GM12892 (cell line): ENCODE data around the gene LRRN2.
"Not testable (repeated sequence)": the region's sequence is repeated elsewhere in the genome, so short reads cannot be mapped to it uniquely, and the experiment has no call there.

Source experiments
- DNase-seq: peaks from one replicate; pipeline ENCODE4 v3.0.0; 2011; ENCODE audit not compliant: insufficient read length
- FAIRE-seq: peaks from 2 replicates; lab custom pipeline; 2011; peaks lifted over from hg19 to GRCh38; lab: Jason Lieb, UNC
- POLR2A ChIP-seq: IDR thresholded peaks from 2 replicates; pipeline ENCODE4 v1.6.1; 2011; ENCODE audit warnings: low read depth, low read length, control low read depth
- POLR2AphosphoS5 ChIP-seq: IDR thresholded peaks from 2 replicates; pipeline ENCODE4 v1.6.1; 2011; ENCODE audit warnings: low read depth, low read length, control low read depth
- TAF1 ChIP-seq: IDR thresholded peaks from 2 replicates; pipeline ENCODE4 v1.6.1; 2011; ENCODE audit warnings: low read depth, mild to moderate bottlenecking, control low read depth, low read length, borderline replicate concordance

LRRN2 gene

GRCh38 chr1:204630132-204630905 lies 55.2 kb downstream of the LRRN2 start:
- FAIRE-seq (no peak), DNase-seq (no peak)
- TF ChIP-seq TAF1 (no peak), POLR2AphosphoS5 (no peak), POLR2A (no peak)

DNA sequence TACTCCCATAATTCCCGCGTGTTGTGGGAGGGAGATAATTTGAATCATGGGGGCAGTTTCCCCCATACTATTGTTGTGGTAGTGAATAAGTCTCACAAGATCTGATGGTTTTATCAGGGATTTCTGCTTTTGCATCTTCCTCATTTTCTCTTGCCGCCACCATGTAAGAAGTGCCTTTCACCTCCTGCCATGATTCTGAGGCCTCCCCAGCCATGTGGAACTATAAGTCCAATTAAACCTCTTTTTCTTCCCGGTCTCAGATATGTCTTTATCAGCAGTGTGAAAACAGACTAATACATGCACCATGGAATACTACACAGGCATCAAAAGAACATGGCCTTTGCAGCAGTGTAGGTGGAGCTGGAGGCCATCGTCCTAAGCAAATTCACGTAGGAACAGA lies 56.1 kb downstream of the LRRN2 start:
- not testable (repeated sequence) for FAIRE-seq

DNA sequence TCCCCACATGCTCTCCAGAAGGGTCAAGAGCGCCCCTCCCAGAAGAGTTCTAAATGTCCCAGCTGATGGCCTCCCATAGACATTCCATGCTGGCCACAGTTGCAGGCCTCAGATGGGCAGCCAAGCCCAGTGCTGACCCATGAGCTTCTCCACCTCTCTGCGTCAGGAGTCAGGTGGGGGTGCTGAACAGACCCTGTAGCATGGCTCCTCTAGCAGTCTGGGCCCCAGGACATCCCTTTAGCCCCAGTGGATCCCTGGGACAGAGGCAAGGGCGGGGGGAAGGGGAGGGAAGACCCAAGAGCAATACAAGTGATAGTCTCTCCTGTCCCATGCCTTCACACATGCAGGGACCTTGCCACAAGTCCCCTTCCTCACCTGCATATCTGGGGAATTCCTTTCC lies 56.7 kb downstream of the LRRN2 start:
- DNase-seq, result no peak
- FAIRE-seq, result no peak
- no peak for TF ChIP-seq POLR2AphosphoS5
- no peak for TF ChIP-seq TAF1
- no peak for TF ChIP-seq POLR2A

More for the DNA sequence above, 56.1 kb downstream of the LRRN2 start:
- not testable (repeated sequence) for DNase-seq

DNA sequence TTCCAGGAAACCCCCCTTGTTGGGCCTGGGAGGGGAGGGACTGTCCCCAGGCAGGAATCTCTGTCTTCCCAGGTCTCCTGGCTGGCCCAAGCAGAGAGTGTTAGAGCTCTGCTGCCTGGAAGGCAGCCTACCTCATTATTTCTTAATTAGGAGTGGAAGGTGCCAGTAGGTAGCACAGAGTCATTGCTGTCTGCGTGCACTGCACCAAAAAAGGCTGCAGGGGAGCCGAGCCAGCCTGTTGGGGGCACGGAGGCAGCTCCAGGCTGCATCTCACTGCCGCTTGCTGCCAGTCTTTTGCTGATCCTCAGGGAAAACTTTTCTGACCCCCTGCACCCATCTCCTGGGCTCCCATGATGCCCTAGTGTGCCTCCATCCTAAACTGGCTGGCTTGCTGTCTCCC lies 58.1 kb downstream of the LRRN2 start:
- no peak for DNase-seq
- TF ChIP-seq POLR2A, result no peak
- no peak for TF ChIP-seq TAF1
- no peak for TF ChIP-seq POLR2AphosphoS5
- FAIRE-seq, result no peak

DNA sequence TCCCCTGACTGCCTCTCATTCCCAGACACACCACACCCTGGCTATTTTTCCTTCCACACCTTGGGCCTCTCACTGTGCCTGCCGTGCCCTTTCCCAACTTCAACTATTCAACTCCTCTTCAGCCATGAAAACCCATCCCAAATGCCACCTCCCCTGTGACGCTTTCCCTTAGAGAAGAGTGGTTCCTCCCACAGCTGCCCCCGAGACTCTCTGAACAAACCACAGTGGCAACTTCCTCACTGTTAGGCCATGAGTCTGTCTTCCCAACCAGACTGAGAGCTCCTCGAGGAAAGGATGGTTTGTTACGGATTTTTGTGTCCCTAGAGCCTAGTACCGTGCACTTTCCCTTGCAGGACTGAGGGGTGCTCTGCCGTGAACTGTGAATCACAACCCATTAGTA lies 59.2 kb downstream of the LRRN2 start:
- TF ChIP-seq TAF1 (no peak), POLR2AphosphoS5 (no peak), POLR2A (no peak)
- FAIRE-seq (no peak), DNase-seq (no peak)

DNA sequence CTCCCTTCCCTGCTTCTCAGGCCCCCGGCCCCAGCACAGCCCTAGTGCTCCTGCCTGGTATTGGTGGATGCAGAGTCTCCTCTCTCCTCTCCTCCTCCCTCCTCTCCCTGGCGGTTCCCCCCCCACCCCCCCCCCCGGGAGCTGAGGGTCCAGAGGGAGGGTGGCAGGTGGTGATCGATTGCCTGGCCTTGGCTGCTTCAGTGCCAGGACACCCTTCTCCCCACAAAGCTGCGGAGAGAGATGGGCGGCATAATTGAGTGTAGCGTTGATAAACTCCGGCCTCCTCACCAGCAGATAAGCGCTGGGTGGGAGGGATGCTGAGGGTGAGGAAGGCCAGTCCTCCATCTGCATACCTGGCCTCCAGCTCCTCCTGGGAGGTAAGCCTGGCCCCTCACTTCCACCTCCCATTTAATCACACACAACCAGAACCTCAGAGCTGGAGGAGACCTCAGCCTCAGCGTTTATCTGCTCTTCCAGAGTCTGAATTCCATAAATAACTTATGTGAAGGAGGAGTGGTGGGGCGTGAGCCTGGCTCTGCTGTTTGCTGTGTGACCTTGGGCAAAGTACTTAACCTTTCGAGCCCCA lies 60.8 kb downstream of the LRRN2 start:
- no peak for TF ChIP-seq POLR2A
- no peak for TF ChIP-seq POLR2AphosphoS5
- no peak for TF ChIP-seq TAF1
- DNase-seq (no peak), FAIRE-seq (no peak)

GRCh38 chr1:204623894-204624361 lies 61.6 kb downstream of the LRRN2 start:
- DNase-seq, result no peak
- no peak for FAIRE-seq
- TF ChIP-seq TAF1, result no peak
- TF ChIP-seq POLR2A, result no peak
- no peak for TF ChIP-seq POLR2AphosphoS5

DNA sequence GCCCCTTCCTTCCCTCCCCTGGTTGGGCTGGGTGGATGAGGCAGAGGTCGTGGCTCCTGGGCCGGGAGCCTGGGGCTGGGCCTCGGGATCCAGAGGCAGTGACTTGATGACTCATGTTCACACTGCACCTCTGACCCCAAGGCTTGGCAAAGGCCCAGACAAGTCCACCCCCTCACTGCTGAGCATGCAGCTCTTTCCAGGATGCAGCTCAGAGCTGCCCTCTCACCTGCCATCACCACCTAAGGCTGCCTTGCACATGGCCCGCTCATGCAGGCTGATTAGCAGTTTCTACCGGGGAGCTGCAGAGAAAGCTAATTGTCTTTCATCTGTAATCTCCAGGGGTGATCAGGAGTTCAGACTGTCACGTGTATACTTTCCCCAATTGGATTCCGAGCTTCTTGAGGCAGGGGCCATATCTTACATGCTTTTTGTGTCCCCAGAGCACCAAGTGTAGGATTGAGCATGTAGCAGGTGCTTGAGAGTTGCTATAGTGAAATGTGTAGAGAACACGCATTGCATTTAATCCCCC lies 62.1 kb downstream of the LRRN2 start:
- DNase-seq (no peak), FAIRE-seq (no peak)
- TF ChIP-seq POLR2A (no peak), POLR2AphosphoS5 (no peak), TAF1 (no peak)

GRCh38 chr1:204621996-204622395 lies 63.5 kb downstream of the LRRN2 start:
- TF ChIP-seq POLR2A (no peak), TAF1 (no peak), POLR2AphosphoS5 (no peak)
- DNase-seq (no peak), FAIRE-seq (no peak)

DNA sequence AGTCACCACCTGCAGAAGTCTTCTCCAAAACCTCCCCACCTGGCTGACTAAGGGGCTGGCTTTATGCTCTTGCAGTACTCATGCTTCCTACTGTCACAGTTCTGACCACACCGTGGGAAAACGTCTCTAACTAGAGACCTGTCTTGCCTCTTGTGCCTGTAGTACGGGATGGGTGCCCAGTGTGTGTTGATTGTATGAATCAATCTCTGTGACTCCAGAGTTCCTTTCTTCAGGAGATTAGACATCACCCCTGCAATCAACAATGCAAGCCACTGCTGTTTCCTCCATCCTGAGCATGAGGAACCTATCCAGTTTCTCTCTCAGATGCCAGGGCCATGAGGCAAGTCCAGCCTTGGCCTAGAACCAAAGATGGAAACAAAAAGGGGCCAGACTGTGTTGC lies 64.1 kb downstream of the LRRN2 start:
- DNase-seq, result no peak
- no peak for TF ChIP-seq POLR2AphosphoS5
- no peak for TF ChIP-seq POLR2A
- no peak for TF ChIP-seq TAF1
- no peak for FAIRE-seq

DNA sequence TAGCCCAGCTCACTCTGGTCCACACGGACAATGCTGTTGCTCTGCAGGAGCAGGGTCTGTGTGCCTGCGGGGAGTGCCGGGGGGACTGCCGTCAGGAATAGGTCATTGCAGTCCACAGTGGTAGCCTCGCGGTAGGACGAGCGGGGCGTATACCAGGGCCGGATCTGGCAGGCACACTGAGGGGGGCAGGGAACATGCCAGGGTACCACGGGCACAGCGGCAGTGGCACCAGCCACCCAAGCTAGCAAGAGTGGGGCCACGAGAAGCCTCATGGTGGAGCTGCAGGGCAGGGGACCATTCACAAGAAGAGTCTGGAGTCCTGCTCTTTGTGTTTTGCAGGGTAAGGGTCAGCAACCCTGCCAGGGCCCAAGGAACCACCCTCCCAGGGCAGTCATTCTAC lies 65.8 kb downstream of the LRRN2 start:
- TF ChIP-seq TAF1, result no peak
- FAIRE-seq (no peak), DNase-seq (no peak)

DNA sequence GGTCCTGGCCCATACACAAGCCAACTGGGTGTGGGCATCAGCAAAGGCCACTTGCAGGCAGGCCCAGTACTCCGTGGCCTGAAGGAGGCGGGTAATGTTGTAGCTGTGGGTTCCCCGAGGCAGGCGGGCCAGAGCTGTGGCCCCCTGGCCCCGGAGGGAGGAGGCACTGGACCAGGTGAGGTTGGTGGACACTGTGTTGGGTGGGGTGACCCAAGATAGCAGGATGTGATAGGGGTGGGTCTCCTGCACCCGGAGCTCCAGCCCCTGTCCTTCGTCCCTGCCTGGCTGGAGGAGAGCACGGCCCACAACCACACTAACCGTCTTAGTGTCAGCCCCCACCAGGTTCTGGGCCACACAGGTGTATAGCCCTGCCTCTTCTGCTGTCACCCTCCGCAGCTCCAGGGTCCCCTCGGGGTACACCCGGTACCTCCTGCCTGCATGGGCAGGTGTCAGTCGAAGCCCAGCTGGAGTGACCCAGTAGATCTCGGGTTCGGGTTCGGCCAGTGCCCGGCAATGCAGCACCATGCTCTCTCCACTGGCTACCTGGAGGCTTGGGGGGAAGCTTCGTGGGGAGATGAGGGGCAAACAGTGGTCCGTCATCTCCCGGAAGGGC lies 67.3 kb downstream of the LRRN2 start:
- DNase-seq (no peak), FAIRE-seq (no peak)
- no peak for TF ChIP-seq POLR2AphosphoS5
- TF ChIP-seq POLR2A, result no peak
- no peak for TF ChIP-seq TAF1
